H9 (cell line): ENCODE measurements around the gene NLRP14. TPM values are rescaled to one million over a fixed set of nuclear protein-coding genes. Genes with fewer than 3 reads are reported as not detected.

Source experiments
- DNase-seq: peaks from one replicate; pipeline ENCODE4 v3.0.0-alpha.2; 2017
- H2AFZ ChIP-seq: one replicate; pipeline ENCODE4 v1.6.1; 2013; ENCODE audit warnings: mild to moderate bottlenecking, low read length, control low read depth, moderate library complexity
- H2AK5ac ChIP-seq: 2 replicates; pipeline ENCODE4 v1.6.1; 2013; ENCODE audit warnings: low read length, control low read depth, mixed read lengths; ENCODE audit not compliant: insufficient read length
- H2BK120ac ChIP-seq: one replicate; pipeline ENCODE4 v1.6.1; 2013; ENCODE audit warnings: low read depth, mild to moderate bottlenecking, low read length, control low read depth, inconsistent platforms; ENCODE audit not compliant: poor library complexity, severe bottlenecking
- H2BK12ac ChIP-seq: 2 replicates; pipeline ENCODE4 v1.6.1; 2013; ENCODE audit warnings: low read length, control low read depth, mixed read lengths, low read depth; ENCODE audit not compliant: insufficient read length
- H2BK15ac ChIP-seq: 2 replicates; pipeline ENCODE4 v1.6.1; 2013; ENCODE audit warnings: low read depth, low read length, control low read depth
- H2BK20ac ChIP-seq: one replicate; pipeline ENCODE4 v1.6.1; 2013; ENCODE audit warnings: low read depth, mild to moderate bottlenecking, low read length, control low read depth, inconsistent platforms; ENCODE audit not compliant: poor library complexity, severe bottlenecking
- H2BK5ac ChIP-seq: 2 replicates; pipeline ENCODE4 v1.6.1; 2013; ENCODE audit warnings: low read length, control low read depth, mixed read lengths; ENCODE audit not compliant: insufficient read length
- H3K14ac ChIP-seq: 2 replicates; pipeline ENCODE4 v1.6.1; 2013; ENCODE audit warnings: low read length, control low read depth; ENCODE audit not compliant: insufficient read depth
- H3K18ac ChIP-seq: 2 replicates; pipeline ENCODE4 v1.6.1; 2013; ENCODE audit warnings: low read depth, mild to moderate bottlenecking, mixed read lengths, low read length, control low read depth; ENCODE audit not compliant: insufficient read length
- H3K23ac ChIP-seq: 2 replicates; pipeline ENCODE4 v1.6.1; 2013; ENCODE audit warnings: low read length, control low read depth, mixed read lengths, low read depth; ENCODE audit not compliant: insufficient read length
- H3K23me2 ChIP-seq: 2 replicates; pipeline ENCODE4 v1.6.1; 2013; ENCODE audit warnings: low read depth, mild to moderate bottlenecking, mixed read lengths, low read length, control low read depth; ENCODE audit not compliant: insufficient read length, poor library complexity, severe bottlenecking
- H3K27ac ChIP-seq: 2 replicates; pipeline ENCODE4 v1.5.1; 2013; ENCODE audit warnings: low read length, control low read depth, mixed read lengths, low read depth; ENCODE audit not compliant: insufficient read length
- H3K27me3 ChIP-seq: 2 replicates; pipeline ENCODE4 v1.6.1; 2013; ENCODE audit warnings: low read length, control low read depth, inconsistent platforms; ENCODE audit not compliant: insufficient read depth
- H3K4ac ChIP-seq: 2 replicates; pipeline ENCODE4 v1.6.1; 2013; ENCODE audit warnings: low read depth, mild to moderate bottlenecking, control low read depth, inconsistent platforms, low read length, moderate library complexity
- H3K4me1 ChIP-seq: 2 replicates; pipeline ENCODE4 v1.6.1; 2013; ENCODE audit warnings: low read length, control low read depth, inconsistent platforms; ENCODE audit not compliant: insufficient read depth
- H3K4me2 ChIP-seq: 2 replicates; pipeline ENCODE4 v1.6.1; 2013; ENCODE audit warnings: low read length, control low read depth, mixed read lengths; ENCODE audit not compliant: insufficient read length, insufficient read depth
- H3K56ac ChIP-seq: 2 replicates; pipeline ENCODE4 v1.6.1; 2013; ENCODE audit warnings: low read depth, mild to moderate bottlenecking, mixed read lengths, low read length, control low read depth; ENCODE audit not compliant: insufficient read length
- H3K79me1 ChIP-seq: 2 replicates; pipeline ENCODE4 v1.6.1; 2013; ENCODE audit warnings: low read depth, mild to moderate bottlenecking, moderate library complexity, low read length, control low read depth, inconsistent platforms; ENCODE audit not compliant: insufficient read depth, poor library complexity, severe bottlenecking
- H3K79me2 ChIP-seq: 2 replicates; pipeline ENCODE4 v1.6.1; 2013; ENCODE audit warnings: low read length, control low read depth, inconsistent platforms; ENCODE audit not compliant: insufficient read depth
- H3K9ac ChIP-seq: 2 replicates; pipeline ENCODE4 v1.6.1; 2013; ENCODE audit warnings: low read length, control low read depth, mixed read lengths; ENCODE audit not compliant: insufficient read length; ENCODE audit errors: extremely low read depth
- H3K9me3 ChIP-seq: one replicate; pipeline ENCODE4 v1.6.1; 2013; ENCODE audit warnings: low read depth, low read length, inconsistent platforms; ENCODE audit not compliant: control insufficient read depth
- H3T11ph ChIP-seq: one replicate; pipeline ENCODE4 v1.6.1; 2013; ENCODE audit warnings: mild to moderate bottlenecking, low read length, control low read depth, inconsistent platforms
- H4K20me1 ChIP-seq: one replicate; pipeline ENCODE4 v1.6.1; 2013; ENCODE audit not compliant: control insufficient read depth, insufficient read length, insufficient read depth
- H4K5ac ChIP-seq: 2 replicates; pipeline ENCODE4 v1.6.1; 2013; ENCODE audit warnings: low read depth, mild to moderate bottlenecking, mixed read lengths, low read length, control low read depth; ENCODE audit not compliant: insufficient read length
- H4K8ac ChIP-seq: replicated peaks from 2 replicates; pipeline ENCODE4 v1.6.1; 2013; ENCODE audit warnings: low read length, control low read depth, mixed read lengths, low read depth; ENCODE audit not compliant: insufficient read length
- H4K91ac ChIP-seq: 2 replicates; pipeline ENCODE4 v1.6.1; 2013; ENCODE audit warnings: low read depth, mild to moderate bottlenecking, moderate library complexity, mixed read lengths, low read length, control low read depth; ENCODE audit not compliant: insufficient read length
- H3K27ac Mint-ChIP-seq, 3 experiments: 2 replicates in 2 of 3; 3 replicates in 1 of 3; pipeline ENCODE4 v1.8.0; 2020 to 2021; ENCODE audit warnings: mixed read lengths in 3 of 3, mild to moderate bottlenecking in 1 of 3, moderate library complexity in 1 of 3
- H3K27me3 Mint-ChIP-seq: 2 replicates; pipeline ENCODE4 v1.8.0; 2021; ENCODE audit warnings: low read depth, mild to moderate bottlenecking, moderate library complexity, mixed read lengths
- H3K36me3 Mint-ChIP-seq, 3 experiments: 2 replicates in 2 of 3; 3 replicates in 1 of 3; pipeline ENCODE4 v1.8.0; 2020 to 2021; ENCODE audit warnings: low read depth in 3 of 3, mixed read lengths in 3 of 3; ENCODE audit not compliant: insufficient read depth in 1 of 3
- H3K4me1 Mint-ChIP-seq, 2 experiments: 2 replicates each; pipeline ENCODE4 v1.8.0; 2020; ENCODE audit warnings: mixed read lengths in 2 of 2
- H3K4me3 Mint-ChIP-seq, 2 experiments: 2 replicates in 1 of 2; 3 replicates in 1 of 2; pipeline ENCODE4 v1.8.0; 2020 to 2021; ENCODE audit warnings: mild to moderate bottlenecking in 2 of 2, mixed read lengths in 2 of 2, moderate library complexity in 1 of 2
- H3K9me3 Mint-ChIP-seq, 2 experiments: 2 replicates in 1 of 2; 3 replicates in 1 of 2; pipeline ENCODE4 v1.8.0; 2020; ENCODE audit warnings: mild to moderate bottlenecking in 2 of 2, mixed read lengths in 2 of 2, moderate library complexity in 1 of 2
- WGBS: extraction: QIAGEN DNeasy Blood & Tissue Kit; methylation state at CpG from one replicate; pipeline ENCODE4 v1.1.7; 2013; ENCODE audit warnings: missing lambda C conversion rate, low lambda C conversion rate, mixed read lengths; ENCODE audit not compliant: insufficient read length; ENCODE audit errors: extremely low coverage; 5-methylcytosine and 5-hydroxymethylcytosine counted together
- total RNA-seq: library from RNA; stranded (reverse); gene quantifications from 2 replicates; pipeline ENCODE4 v1.2.1, GENCODE V29; 2021
- TF ChIP-seq, protein P1 (sequence below): fragments of 200-600 bp; sonication (generic); conservative IDR thresholded peaks from 3 replicates; pipeline ENCODE4 v1.8.0; 2021; ENCODE audit warnings: antibody characterized with exemption, mild to moderate bottlenecking

The NLRP14 gene
- total RNA-seq, 1 experiment from 2014 or later = 0.07 TPM

DNA sequence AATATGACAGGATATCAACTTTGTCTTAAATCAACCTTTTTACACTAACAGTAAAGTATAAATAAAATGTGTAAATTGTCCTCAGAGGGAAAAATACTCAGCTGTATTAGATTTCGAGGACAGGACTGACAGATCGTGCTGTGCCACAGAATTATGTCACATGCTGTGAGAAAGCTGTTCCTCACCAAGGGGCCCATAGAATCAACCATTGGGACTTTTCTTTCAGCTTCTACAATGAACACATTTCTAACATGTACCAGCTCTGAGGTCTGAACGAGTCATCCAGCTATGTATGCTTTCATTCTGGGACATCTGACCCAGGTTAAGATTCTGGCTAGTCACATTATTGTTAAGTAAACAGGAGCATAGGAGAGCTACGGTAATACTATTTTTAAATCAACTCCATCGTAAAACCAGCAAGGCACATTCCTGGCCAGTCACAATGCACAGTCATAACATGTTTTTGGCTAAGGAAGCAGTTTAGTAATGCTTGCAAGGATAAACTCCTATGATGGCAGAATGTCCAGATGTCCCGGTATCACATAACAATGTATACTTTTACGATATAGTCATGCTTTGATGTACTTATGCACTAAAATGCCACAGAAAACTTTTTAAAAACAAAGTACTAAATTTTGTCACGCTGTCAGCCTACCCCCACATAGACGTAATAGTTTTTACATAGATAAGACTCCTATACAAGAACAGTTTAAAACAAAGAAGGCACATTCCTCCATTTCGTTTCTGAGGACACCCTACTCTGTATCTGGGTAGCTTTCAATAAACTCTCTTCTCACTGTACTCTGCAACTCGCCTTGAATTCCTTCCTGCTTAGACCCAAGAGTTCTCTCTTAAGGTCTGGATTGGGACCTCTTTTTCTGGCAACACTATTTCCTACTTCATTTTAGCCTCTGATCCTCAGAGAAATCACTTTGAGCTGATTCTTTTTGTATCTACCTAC is 27.5 kb upstream of the NLRP14 start:
- Histone ChIP-seq H3K14ac (no peak overlapping the region), H2BK20ac (no peak overlapping the region), H3K9ac (no peak overlapping the region), H3K4me2 (no peak overlapping the region), H2AK5ac (no peak overlapping the region), H3K23ac (no peak overlapping the region), H3K23me2 (no peaks in the 10 kb centered on the region), H4K8ac (no peak overlapping the region), H2AFZ (no peak overlapping the region), H3K27me3 (no peaks in the 10 kb centered on the region), H3K18ac (no peak overlapping the region), H3K9me3 (no peaks in the 10 kb centered on the region), H3K27ac (no peak overlapping the region), H3K79me1 (no peaks in the 10 kb centered on the region), H2BK15ac (no peak overlapping the region), H3K4me1 (no peaks in the 10 kb centered on the region), H4K20me1 (no peaks in the 10 kb centered on the region), H2BK5ac (no peak overlapping the region), H3K79me2 (no peaks in the 10 kb centered on the region), H4K5ac (no peak overlapping the region), H2BK12ac (no peak overlapping the region), H4K91ac (no peak overlapping the region), H3T11ph (no peak overlapping the region), H3K4ac (no peak overlapping the region), H3K56ac (no peak overlapping the region), H2BK120ac (no peak overlapping the region)
- DNase-seq = no peak
- Mint-ChIP-seq H3K4me1 (no peaks in the 10 kb centered on the region), H3K27ac (no peak overlapping the region), H3K4me3 (no peak overlapping the region), H3K9me3 (no peaks in the 10 kb centered on the region), H3K27me3 (no peaks in the 10 kb centered on the region), H3K36me3 (no peaks in the 10 kb centered on the region)
- no CpG with 5 or more reads among the region's 11 CpGs for WGBS
- TF ChIP-seq, protein P1, sequence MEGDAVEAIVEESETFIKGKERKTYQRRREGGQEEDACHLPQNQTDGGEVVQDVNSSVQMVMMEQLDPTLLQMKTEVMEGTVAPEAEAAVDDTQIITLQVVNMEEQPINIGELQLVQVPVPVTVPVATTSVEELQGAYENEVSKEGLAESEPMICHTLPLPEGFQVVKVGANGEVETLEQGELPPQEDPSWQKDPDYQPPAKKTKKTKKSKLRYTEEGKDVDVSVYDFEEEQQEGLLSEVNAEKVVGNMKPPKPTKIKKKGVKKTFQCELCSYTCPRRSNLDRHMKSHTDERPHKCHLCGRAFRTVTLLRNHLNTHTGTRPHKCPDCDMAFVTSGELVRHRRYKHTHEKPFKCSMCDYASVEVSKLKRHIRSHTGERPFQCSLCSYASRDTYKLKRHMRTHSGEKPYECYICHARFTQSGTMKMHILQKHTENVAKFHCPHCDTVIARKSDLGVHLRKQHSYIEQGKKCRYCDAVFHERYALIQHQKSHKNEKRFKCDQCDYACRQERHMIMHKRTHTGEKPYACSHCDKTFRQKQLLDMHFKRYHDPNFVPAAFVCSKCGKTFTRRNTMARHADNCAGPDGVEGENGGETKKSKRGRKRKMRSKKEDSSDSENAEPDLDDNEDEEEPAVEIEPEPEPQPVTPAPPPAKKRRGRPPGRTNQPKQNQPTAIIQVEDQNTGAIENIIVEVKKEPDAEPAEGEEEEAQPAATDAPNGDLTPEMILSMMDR = no peak
